ENCODE data around the gene ADGRF1.

ADGRF1 gene

DNA sequence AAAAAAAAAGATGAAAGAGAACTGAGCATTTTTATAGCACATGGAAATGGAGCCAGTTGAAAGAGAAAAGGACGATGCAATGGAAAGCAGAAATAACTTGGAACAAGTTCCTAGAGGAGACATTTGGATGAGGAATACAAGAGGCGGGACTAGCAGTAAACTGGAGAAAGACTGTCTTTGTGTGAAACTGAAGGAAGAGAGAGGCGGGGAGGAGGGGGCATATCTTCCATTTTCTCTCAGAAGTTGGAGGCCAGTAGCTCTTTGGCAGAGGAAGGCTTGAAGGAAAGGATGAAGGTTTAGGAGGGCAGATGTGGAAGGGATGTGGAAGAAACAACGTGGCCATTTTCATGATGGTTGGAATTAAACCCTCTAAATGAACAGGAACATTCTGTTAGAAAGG, 33.0 kb upstream of the ADGRF1 start:
- Histone ChIP-seq H3K4me3 (no peak overlapping the region), H3K36me3 (no peaks in the 10 kb centered on the region), H3K27ac (no peak overlapping the region), H3K9me3 (no peaks in the 10 kb centered on the region), H3K4me1 (no peaks in the 10 kb centered on the region), H3K27me3 (peaks cover 0 to 18% of the 10 kb centered on the region in 2 donors)
- intact Hi-C loops (cut with DNase I; ENCODE audit: low total_unique reads) = no loop called here
- TF ChIP-seq, protein P1, sequence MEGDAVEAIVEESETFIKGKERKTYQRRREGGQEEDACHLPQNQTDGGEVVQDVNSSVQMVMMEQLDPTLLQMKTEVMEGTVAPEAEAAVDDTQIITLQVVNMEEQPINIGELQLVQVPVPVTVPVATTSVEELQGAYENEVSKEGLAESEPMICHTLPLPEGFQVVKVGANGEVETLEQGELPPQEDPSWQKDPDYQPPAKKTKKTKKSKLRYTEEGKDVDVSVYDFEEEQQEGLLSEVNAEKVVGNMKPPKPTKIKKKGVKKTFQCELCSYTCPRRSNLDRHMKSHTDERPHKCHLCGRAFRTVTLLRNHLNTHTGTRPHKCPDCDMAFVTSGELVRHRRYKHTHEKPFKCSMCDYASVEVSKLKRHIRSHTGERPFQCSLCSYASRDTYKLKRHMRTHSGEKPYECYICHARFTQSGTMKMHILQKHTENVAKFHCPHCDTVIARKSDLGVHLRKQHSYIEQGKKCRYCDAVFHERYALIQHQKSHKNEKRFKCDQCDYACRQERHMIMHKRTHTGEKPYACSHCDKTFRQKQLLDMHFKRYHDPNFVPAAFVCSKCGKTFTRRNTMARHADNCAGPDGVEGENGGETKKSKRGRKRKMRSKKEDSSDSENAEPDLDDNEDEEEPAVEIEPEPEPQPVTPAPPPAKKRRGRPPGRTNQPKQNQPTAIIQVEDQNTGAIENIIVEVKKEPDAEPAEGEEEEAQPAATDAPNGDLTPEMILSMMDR (IDR thresholded peaks at IDR 0.05) = no peak
- no peak for DNase-seq

DNA sequence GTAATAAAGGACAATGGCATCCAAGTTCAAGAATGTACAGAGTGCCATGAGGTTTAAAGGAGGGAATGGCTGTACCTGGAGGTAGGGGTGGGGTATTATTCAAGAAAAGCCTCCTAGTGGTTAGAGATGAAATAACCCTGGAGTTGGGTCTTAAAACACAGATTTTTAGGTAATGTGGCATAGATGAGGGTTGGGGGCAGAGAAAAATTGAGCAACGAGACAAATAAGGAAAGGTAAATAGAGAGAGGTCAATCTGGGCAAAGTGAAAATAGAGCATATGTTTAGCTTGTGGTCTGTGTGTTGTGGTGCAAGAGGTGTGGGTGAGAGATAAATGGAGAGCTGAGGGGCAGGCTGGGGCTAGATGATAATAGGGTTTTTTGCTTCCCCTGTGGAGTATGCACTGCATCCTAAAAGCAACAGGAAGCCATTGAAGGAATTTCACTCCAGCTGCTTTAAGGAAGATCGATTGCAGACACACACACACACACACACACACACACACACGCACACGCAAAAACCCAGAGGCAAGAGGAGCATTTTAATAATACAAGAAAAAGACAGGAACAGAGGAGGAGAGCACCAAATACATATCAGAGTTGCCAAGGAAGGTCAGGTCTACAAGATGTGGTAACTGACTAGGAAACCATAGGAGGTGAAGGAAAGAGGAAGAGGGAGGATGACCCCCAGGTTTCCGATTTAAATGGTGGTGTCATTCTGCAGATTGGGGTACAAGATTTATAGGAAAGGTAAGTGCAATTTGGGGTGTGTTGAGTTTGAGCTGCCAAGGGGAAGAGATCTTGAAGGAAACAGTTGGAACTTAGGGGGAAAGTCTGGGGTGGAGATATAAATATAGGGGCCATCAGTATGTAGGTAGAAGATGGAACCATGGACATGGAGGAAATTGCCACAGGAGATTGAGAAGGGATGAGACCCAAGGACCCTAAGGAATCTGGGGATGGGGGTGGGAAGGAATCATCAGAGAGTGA, 31.3 kb upstream of the ADGRF1 start:
- no peak for DNase-seq
- no peaks in the 10 kb centered on the region for H3K36me3 ChIP-seq
- H3K27ac ChIP-seq = no peak overlapping the region
- peaks cover 0 to 6% of the 10 kb centered on the region in 2 donors for H3K27me3 ChIP-seq
- intact Hi-C loops (cut with DNase I; ENCODE audit: low total_unique reads) = no loop called here
- H3K9me3 ChIP-seq = no peaks in the 10 kb centered on the region
- H3K4me1 ChIP-seq = no peaks in the 10 kb centered on the region
- no peak overlapping the region for H3K4me3 ChIP-seq
- TF ChIP-seq, protein P1 (IDR thresholded peaks at IDR 0.05) = no peak

DNA sequence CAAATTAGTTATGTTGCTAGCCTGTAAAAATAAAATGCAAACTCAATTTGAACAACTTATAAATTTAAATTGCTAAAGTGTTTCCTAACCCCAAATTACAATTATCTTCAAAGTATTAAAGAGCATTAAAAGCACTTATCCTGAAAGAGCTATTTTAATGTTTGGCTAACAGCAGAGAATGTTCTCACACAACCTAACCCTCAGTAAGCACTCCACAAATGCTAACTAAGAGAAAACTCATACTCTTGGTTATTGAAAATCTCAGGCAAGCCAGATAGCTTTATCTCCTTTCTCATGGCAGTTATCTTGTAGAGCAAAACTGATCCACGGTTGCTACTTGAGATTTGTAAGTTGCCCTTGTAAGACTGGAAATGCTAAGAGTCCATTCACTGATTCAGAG, 30.5 kb upstream of the ADGRF1 start:
- no peak overlapping the region for H3K27ac ChIP-seq
- no peak for DNase-seq
- H3K27me3 ChIP-seq = peaks cover 0 to 3% of the 10 kb centered on the region in 2 donors
- TF ChIP-seq, protein P1 (IDR thresholded peaks at IDR 0.05) = no peak
- no peaks in the 10 kb centered on the region for H3K4me1 ChIP-seq
- no peaks in the 10 kb centered on the region for H3K9me3 ChIP-seq
- no peaks in the 10 kb centered on the region for H3K36me3 ChIP-seq
- no peak overlapping the region for H3K4me3 ChIP-seq
- intact Hi-C loops (cut with DNase I; ENCODE audit: low total_unique reads) = no loop called here

DNA sequence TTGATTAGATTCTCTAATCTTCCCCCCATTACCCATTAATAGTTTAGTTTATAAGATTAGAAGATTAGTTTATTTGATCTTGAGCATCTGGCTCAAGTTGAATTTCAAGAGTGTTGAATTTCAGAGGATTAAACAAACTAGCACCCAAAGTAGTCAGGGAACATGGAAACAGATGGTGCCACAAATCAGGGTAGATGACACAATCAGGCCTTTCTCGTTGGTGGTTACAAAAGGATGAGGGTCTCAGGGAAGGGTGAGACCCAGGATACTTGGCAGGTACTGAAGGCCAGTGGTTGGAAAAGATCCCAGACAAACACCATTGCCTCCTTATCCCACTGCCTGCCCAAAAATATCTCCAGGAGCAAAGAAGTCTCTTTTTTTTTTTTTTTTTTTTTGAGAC, 29.5 kb upstream of the ADGRF1 start:
- DNase-seq = no peak
- intact Hi-C loops (cut with DNase I; ENCODE audit: low total_unique reads) = no loop called here
- H3K27ac ChIP-seq = no peak overlapping the region

DNA sequence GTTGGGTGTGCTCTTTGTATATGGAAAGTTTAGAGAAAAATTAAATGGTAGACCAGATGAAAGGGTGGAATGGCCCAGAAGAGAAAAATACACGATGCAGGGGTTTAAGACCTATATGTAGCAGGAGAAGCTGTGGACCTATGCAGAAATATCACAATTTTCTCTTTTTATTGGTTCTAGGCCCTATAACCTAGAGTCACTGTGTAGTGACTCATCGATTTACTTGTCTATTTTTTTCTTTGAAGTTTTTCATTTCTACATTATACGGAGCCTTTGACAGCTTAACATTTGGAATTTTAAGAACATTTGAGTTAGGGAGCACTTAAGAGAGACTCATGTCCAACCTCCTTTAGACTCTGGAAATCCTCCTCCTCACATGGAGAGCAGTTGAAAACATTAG, 28.3 kb upstream of the ADGRF1 start:
- TF ChIP-seq, protein P1 (IDR thresholded peaks at IDR 0.05) = no peak
- H3K27ac ChIP-seq = no peak overlapping the region
- no peaks in the 10 kb centered on the region for H3K9me3 ChIP-seq
- intact Hi-C loops (cut with DNase I; ENCODE audit: low total_unique reads) = no loop called here
- H3K27me3 ChIP-seq = no peaks in the 10 kb centered on the region
- no peak for DNase-seq
- H3K4me1 ChIP-seq = no peaks in the 10 kb centered on the region
- H3K4me3 ChIP-seq = no peak overlapping the region
- no peaks in the 10 kb centered on the region for H3K36me3 ChIP-seq

More for the DNA sequence above, 29.5 kb upstream of the ADGRF1 start:
- no peaks in the 10 kb centered on the region for H3K27me3 ChIP-seq
- TF ChIP-seq, protein P1 (IDR thresholded peaks at IDR 0.05) = no peak
- H3K36me3 ChIP-seq = no peaks in the 10 kb centered on the region
- H3K4me3 ChIP-seq = no peak overlapping the region
- no peaks in the 10 kb centered on the region for H3K9me3 ChIP-seq
- H3K4me1 ChIP-seq = no peaks in the 10 kb centered on the region

All from tibial artery (tissue), 4 donors.